RWPE1 (cell line): Measurements from ENCODE around the gene AADACL3.
"Not testable (repeated sequence)": the region's sequence is repeated elsewhere in the genome, so short reads cannot be mapped to it uniquely, and the experiment has no call there.

Source experiments
- CTCF ChIA-PET: fragments of 350-600 bp; sonication (Branson Sonifier 250); formaldehyde crosslinking; extraction: SDS; loops from one replicate; lab custom pipeline; 2021; lab: Yijun Ruan, JAX
- POLR2A ChIA-PET: fragments of 400-600 bp; formaldehyde crosslinking; extraction: SDS; loops from one replicate; lab custom pipeline; 2020; ENCODE audit warnings: antibody characterized with exemption; ENCODE audit not compliant: low non-redundant PET; lab: Yijun Ruan, JAX
- DNase-seq: peaks from one replicate; pipeline ENCODE4 v3.0.0; 2012; ENCODE audit warnings: low spot score
- H3K27ac ChIP-seq: fragments of 450-650 bp; 2 replicates; pipeline ENCODE4 v1.5.1; 2017
- TF ChIP-seq, protein P1 (sequence below): fragments of 450-650 bp; conservative IDR thresholded peaks from 2 replicates; pipeline ENCODE4 v1.5.1; 2017; ENCODE audit warnings: low read depth, mild to moderate bottlenecking

Gene AADACL3, protein sequence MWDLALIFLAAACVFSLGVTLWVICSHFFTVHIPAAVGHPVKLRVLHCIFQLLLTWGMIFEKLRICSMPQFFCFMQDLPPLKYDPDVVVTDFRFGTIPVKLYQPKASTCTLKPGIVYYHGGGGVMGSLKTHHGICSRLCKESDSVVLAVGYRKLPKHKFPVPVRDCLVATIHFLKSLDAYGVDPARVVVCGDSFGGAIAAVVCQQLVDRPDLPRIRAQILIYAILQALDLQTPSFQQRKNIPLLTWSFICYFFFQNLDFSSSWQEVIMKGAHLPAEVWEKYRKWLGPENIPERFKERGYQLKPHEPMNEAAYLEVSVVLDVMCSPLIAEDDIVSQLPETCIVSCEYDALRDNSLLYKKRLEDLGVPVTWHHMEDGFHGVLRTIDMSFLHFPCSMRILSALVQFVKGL

DNA sequence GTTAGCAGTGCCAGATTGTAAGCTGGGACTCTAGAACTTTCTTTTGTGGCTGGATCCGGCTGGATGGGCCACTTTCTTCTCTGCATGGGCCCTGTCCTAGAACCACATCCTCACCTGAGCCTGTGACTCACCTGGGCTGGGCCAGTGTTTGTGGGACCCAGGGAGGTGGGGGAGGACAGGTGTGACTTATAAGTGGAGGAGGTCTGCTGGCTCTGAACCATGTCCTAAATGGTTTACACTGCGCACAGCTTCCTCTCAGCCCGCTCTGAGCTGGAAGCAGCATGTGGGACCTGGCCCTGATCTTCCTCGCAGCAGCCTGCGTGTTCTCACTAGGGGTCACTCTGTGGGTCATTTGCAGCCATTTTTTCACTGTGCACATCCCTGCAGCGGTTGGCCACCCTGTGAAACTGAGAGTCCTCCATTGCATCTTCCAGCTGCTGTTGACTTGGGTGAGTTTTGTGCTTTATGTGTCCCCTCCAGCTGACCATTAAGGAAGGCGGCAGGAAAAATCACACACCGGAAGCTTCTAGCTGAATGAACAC lies at the start of gene AADACL3:
AADACL3 (plus strand) TSS at position 215 of the 542 bp plus-strand sequence; CDS start at position 282, 67 bp downstream.
- H3K27ac ChIP-seq: no peak within 1 kb of the TSS
- ChIA-PET CTCF (no interaction called here), POLR2A (no interaction called here)
- TF ChIP-seq, protein P1, sequence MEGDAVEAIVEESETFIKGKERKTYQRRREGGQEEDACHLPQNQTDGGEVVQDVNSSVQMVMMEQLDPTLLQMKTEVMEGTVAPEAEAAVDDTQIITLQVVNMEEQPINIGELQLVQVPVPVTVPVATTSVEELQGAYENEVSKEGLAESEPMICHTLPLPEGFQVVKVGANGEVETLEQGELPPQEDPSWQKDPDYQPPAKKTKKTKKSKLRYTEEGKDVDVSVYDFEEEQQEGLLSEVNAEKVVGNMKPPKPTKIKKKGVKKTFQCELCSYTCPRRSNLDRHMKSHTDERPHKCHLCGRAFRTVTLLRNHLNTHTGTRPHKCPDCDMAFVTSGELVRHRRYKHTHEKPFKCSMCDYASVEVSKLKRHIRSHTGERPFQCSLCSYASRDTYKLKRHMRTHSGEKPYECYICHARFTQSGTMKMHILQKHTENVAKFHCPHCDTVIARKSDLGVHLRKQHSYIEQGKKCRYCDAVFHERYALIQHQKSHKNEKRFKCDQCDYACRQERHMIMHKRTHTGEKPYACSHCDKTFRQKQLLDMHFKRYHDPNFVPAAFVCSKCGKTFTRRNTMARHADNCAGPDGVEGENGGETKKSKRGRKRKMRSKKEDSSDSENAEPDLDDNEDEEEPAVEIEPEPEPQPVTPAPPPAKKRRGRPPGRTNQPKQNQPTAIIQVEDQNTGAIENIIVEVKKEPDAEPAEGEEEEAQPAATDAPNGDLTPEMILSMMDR: no peak
- no peak for DNase-seq

DNA sequence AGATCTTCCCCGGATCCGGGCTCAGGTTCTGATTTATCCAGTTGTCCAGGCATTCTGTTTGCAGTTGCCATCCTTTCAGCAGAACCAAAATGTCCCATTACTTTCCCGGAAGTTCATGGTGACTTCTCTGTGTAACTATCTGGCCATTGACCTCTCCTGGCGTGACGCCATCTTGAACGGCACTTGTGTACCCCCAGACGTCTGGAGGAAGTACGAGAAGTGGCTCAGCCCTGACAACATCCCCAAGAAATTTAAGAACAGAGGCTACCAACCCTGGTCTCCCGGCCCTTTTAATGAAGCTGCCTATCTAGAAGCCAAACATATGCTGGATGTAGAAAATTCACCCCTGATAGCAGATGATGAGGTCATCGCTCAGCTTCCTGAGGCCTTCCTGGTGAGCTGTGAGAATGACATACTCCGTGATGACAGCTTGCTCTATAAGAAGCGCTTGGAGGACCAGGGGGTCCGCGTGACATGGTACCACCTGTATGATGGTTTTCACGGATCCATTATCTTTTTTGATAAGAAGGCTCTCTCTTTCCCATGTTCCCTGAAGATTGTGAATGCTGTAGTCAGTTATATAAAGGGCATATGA lies 49.7 kb upstream of the AADACL3 start:
- ChIA-PET CTCF (no interaction called here), POLR2A (no interaction called here)
- no peak for DNase-seq
- no peak overlapping the region for H3K27ac ChIP-seq
- TF ChIP-seq, protein P1: no peak

DNA sequence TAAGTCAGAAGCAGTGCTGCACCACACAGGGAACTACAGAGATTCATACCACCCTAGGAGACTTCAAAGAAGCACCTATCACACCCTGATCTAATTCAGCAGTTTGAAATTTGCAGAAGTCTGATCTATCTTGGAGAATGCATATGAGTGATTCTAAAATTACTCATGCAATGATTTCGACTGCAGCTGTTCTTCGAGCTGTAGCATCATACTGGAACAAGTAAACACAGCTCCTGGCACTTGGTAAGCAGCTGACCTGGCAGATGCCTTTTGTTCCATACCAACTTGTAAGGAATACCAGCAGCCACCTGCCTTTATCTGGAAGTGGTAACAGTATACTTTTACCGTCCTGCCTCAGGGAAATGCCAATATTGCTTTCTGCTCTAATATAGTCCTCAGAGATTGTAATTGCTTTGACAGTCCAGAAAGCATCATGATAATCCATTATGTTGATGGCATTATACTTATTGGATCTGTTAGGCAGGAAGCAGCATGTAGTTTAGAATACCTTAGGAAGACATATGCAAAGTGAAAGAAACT lies 46.3 kb upstream of the AADACL3 start:
- TF ChIP-seq, protein P1: no peak
- POLR2A ChIA-PET: no interaction called here
- CTCF ChIA-PET: no interaction called here
- no peak overlapping the region for H3K27ac ChIP-seq
- DNase-seq: no peak

DNA sequence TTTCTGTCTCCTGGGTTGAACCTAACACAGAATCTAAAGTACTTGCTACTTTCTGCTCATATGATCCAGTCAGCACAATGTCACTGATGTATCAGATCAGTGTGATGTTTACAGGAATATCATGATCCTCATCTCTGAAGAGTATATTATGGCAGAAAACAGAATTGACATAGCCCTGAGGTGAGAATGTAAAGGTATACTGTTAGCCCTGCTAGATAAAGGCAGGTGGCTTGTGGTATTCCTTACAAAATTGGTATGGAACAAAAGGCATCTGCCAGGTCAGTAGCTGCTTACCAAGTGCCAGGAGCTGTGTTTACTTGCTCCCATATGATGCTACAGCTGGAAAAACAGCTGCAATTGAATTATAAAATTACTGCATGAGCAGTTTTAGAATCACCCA lies 41.6 kb upstream of the AADACL3 start:
- no peak for DNase-seq
- TF ChIP-seq, protein P1: no peak
- ChIA-PET CTCF (interaction anchor here (0.5 kb wide), 1 partner anchor 1268 kb away, joined by 3 read pairs; no protein-coding TSS in a partner anchor), POLR2A (no interaction called here)
- no peak overlapping the region for H3K27ac ChIP-seq

DNA sequence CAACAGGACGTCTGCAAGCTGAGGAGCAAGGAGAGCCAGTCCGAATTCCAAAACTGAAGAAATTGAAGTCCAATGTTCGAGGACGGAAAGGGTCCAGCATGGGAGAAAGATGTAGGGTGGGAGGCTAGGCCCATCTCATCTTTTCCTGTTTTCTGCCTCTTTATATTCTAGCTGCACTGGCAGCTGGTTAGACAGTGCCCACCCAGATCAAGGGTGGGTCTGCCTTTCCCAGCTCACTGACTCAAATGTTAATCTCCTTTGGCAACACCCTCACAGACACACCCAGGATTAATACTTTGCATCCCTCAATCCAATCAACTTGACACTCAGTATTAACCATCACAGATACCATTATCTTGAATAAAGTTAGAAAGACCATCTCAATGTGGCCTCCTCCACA lies 39.8 kb upstream of the AADACL3 start:
- POLR2A ChIA-PET, CTCF ChIA-PET: not testable (repeated sequence)

DNA sequence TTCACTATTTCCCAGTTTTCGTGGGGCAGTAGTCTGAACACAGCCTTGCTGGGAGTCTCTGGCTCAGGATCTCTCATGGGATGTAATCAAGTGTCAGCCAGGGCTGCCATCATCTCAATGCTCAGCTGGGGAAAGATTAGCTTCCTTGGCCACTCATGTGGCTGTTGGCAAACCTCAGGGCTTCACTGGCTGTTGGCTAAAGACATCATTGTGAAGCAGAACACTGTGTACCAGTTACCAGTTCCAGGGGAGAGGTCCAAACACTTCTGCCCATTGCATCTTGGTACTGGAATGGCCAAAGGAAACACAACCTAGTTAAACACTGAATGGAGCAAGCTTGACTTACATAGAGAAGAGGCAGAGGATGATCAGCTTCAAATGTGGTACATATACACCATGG lies 38.3 kb upstream of the AADACL3 start:
- no peak for DNase-seq
- TF ChIP-seq, protein P1: no peak
- CTCF ChIA-PET: no interaction called here
- POLR2A ChIA-PET: no interaction called here
- H3K27ac ChIP-seq: no peak overlapping the region

More for the DNA sequence above, 39.8 kb upstream of the AADACL3 start:
- not testable (repeated sequence) for DNase-seq, H3K27ac ChIP-seq
